Motor neuron (in vitro differentiated cells): ENCODE results near the gene RPH3AL. TPM values are rescaled to one million over a fixed set of nuclear protein-coding genes. Genes with fewer than 3 reads are reported as not detected.

Experiments
- ATAC-seq, 8 experiments: fragments of 200-7000 bp; cut with Tn5 transposase; replicated peaks in 6 of 8; 2 replicates each; pipeline ENCODE4 v1.8.0; 2021; ENCODE audit warnings: mild to moderate bottlenecking in 8 of 8, moderate library complexity in 8 of 8
- H3K27ac ChIP-seq, 2 donors: fragments of 250-450 bp; sonication (Bioruptor Pico); 2 replicates each; pipeline ENCODE4 v1.9.0; 2021; ENCODE audit warnings: antibody characterized with exemption in 2 of 2, mild to moderate bottlenecking in 2 of 2, moderate library complexity in 1 of 2
- H3K4me1 ChIP-seq, 2 donors: fragments of 250-450 bp; sonication (Bioruptor Pico); replicated peaks in 1 of 2; 2 replicates each; pipeline ENCODE4 v1.6.1; 2021; ENCODE audit warnings: antibody characterized with exemption in 2 of 2, mild to moderate bottlenecking in 2 of 2, moderate library complexity in 1 of 2
- H3K4me3 ChIP-seq, 5 donors: fragments of 250-450 bp; sonication (Bioruptor Pico); 2 replicates each; pipeline ENCODE4 v1.9.0; 2021; ENCODE audit warnings: antibody characterized with exemption in 5 of 5, mild to moderate bottlenecking in 5 of 5, moderate library complexity in 4 of 5
- WGBS, 10 experiments: fragments of 450-650 bp; shearing (Covaris generic); methylation state at CpG; one replicate each; pipeline ENCODE4 v1.0.0; 2022; 5-methylcytosine and 5-hydroxymethylcytosine counted together
- in situ Hi-C, 9 experiments: fragments of 400-800 bp; cut with MboI; loops; one replicate each; pipeline ENCODE4 v1.15.0; 2021; ENCODE audit warnings: low sequenced_read_pairs in 9 of 9, low pct_unique_long_range_greater_than_20kb in 2 of 9; ENCODE audit not compliant: unreplicated experiment in 9 of 9
- total RNA-seq, 8 experiments: library from RNA; unstranded; fragments of 300-600 nt; gene quantifications; 2 replicates each; pipeline versions ENCODE4 v1.2.3 to v1.2.4, GENCODE V29; 2022

Gene RPH3AL
- total RNA-seq, 8 experiments from 2014 or later: 1.4 to 7.6 (median 3.0) TPM

- peaks cover 43 to 62% of the 10 kb centered on the region in 2 donors for H3K4me1 ChIP-seq
Observed at GRCh38 chr17:354651-355556, 2.3 kb upstream of the RPH3AL start.

GRCh38 chr17:353838-354234 lies 1.2 kb upstream of the RPH3AL start:
- no peak overlapping the region for H3K4me3 ChIP-seq
- H3K4me1 ChIP-seq: peaks cover 37 to 60% of the 10 kb centered on the region in 2 donors
- WGBS, 10 experiments: 62 to 100% (median 92%) methylated on average over 2 to 6 of the region's 8 CpGs; no CpG with 5 or more reads in 4 of the 10 experiments
- in situ Hi-C loops: no loop called here
- ATAC-seq: no peak
- no peak overlapping the region for H3K27ac ChIP-seq

More at GRCh38 chr17:354651-355556, 2.3 kb upstream of the RPH3AL start:
- ATAC-seq: peak in 5 of 8 experiments; percentile 20 to 57 (median 27)
- Histone ChIP-seq H3K4me3 (no peak overlapping the region), H3K27ac (no peak overlapping the region)
- WGBS, 10 experiments: 43 to 100% (median 79%) methylated on average over 1 to 7 of the region's 19 CpGs; no CpG with 5 or more reads in 1 of the 10 experiments
- in situ Hi-C loops: no loop called here

GRCh38 chr17:353213-353837 lies 718 bp upstream of the RPH3AL start:
- Histone ChIP-seq H3K27ac (peak overlapping the region in 1 of 2 donors; percentile 77), H3K4me1 (peaks cover 39 to 62% of the 10 kb centered on the region in 2 donors), H3K4me3 (no peak overlapping the region)
- no peak for ATAC-seq
- WGBS, 10 experiments: 23 to 83% (median 48%) methylated on average over 2 to 7 of the region's 8 CpGs; no CpG with 5 or more reads in 4 of the 10 experiments
- in situ Hi-C loops: no loop called here

GRCh38 chr17:351875-352420 lies 659 bp downstream of the RPH3AL start:
- Histone ChIP-seq H3K4me1 (peaks cover 33 to 57% of the 10 kb centered on the region in 2 donors), H3K27ac (peak overlapping the region in 1 of 2 donors; percentile 77), H3K4me3 (peak overlapping the region in 1 of 5 donors; percentile 3)
- ATAC-seq: peak in 5 of 8 experiments; percentile 17 to 41 (median 29)
- WGBS, 10 experiments: 43 to 90% (median 58%) methylated on average over 1 to 15 of the region's 19 CpGs; no CpG with 5 or more reads in 1 of the 10 experiments
- in situ Hi-C loops: no loop called here

GRCh38 chr17:351449-351738 lies 1.2 kb downstream of the RPH3AL start:
- no peak for ATAC-seq
- Histone ChIP-seq H3K27ac (no peak overlapping the region), H3K4me1 (peaks cover 33 to 57% of the 10 kb centered on the region in 2 donors), H3K4me3 (no peak overlapping the region)
- in situ Hi-C loops: no loop called here
- WGBS, 10 experiments: 49 to 100% (median 78%) methylated on average over 2 to 6 of the region's 6 CpGs; no CpG with 5 or more reads in 2 of the 10 experiments

- in situ Hi-C loops: no loop called here
- 43 to 100% (median 75%) methylated on average over 1 to 3 of the region's 8 CpGs; no CpG with 5 or more reads in 2 of the 10 experiments for WGBS, 10 experiments
- H3K4me3 ChIP-seq: no peak overlapping the region
- no peak overlapping the region for H3K27ac ChIP-seq
- peaks cover 33 to 57% of the 10 kb centered on the region in 2 donors for H3K4me1 ChIP-seq
- ATAC-seq: peak in 2 of 8 experiments; percentile 72 to 86
Observed at GRCh38 chr17:350706-351448, 1.7 kb downstream of the RPH3AL start.

- in situ Hi-C loops: no loop called here
- no peak for ATAC-seq
- WGBS, 10 experiments: 0 to 100% (median 64%) methylated on average over 1 to 3 of the region's 3 CpGs; no CpG with 5 or more reads in 2 of the 10 experiments
- H3K4me1 ChIP-seq: peaks cover 33 to 50% of the 10 kb centered on the region in 2 donors
- no peak overlapping the region for H3K4me3 ChIP-seq
- H3K27ac ChIP-seq: no peak overlapping the region
Observed at GRCh38 chr17:349666-350065, 2.9 kb downstream of the RPH3AL start.

- WGBS, 10 experiments: 46 to 100% (median 76%) methylated on average over 1 to 11 of the region's 12 CpGs; no CpG with 5 or more reads in 1 of the 10 experiments
- Histone ChIP-seq H3K4me3 (no peak overlapping the region), H3K27ac (peak overlapping the region; percentile 21 to 60), H3K4me1 (peaks cover 33 to 48% of the 10 kb centered on the region in 2 donors)
- in situ Hi-C loops: no loop called here
- peak in 5 of 8 experiments; percentile 54 to 63 (median 58) for ATAC-seq
Observed at GRCh38 chr17:348692-349425, 3.7 kb downstream of the RPH3AL start.

- peak overlapping the region in 1 of 2 donors; percentile 60 for H3K27ac ChIP-seq
- ATAC-seq: no peak
- WGBS, 10 experiments: 0 to 100% (median 78%) methylated on average over 1 to 2 of the region's 2 CpGs
- H3K4me1 ChIP-seq: peaks cover 27 to 43% of the 10 kb centered on the region in 2 donors
- H3K4me3 ChIP-seq: no peak overlapping the region
- in situ Hi-C loops: no loop called here
Observed at GRCh38 chr17:348012-348411, 4.6 kb downstream of the RPH3AL start.

GRCh38 chr17:347309-347899 lies 5.2 kb downstream of the RPH3AL start:
- no peak overlapping the region for H3K4me3 ChIP-seq
- ATAC-seq: peak in 3 of 8 experiments; percentile 36 to 78 (median 73)
- 0 to 100% (median 92%) methylated on average over 1 to 5 of the region's 5 CpGs for WGBS, 10 experiments
- H3K27ac ChIP-seq: no peak overlapping the region
- in situ Hi-C loops: no loop called here
- H3K4me1 ChIP-seq: peaks cover 21 to 37% of the 10 kb centered on the region in 2 donors

- in situ Hi-C loops: no loop called here
- 10 to 100% (median 79%) methylated on average over 1 to 9 of the region's 12 CpGs; no CpG with 5 or more reads in 3 of the 10 experiments for WGBS, 10 experiments
- no peak for ATAC-seq
- no peak overlapping the region for H3K4me3 ChIP-seq
- H3K4me1 ChIP-seq: peaks cover 11 to 25% of the 10 kb centered on the region in 2 donors
- H3K27ac ChIP-seq: no peak overlapping the region
Observed at GRCh38 chr17:345992-346785, 6.4 kb downstream of the RPH3AL start.
